GM19099 (cell line): ENCODE measurements around the gene PLCB1.

ENCODE experiments used
- POLR2A ChIP-seq: IDR thresholded peaks from 3 replicates; pipeline ENCODE4 v1.6.1; 2011; ENCODE audit warnings: low read depth; ENCODE audit not compliant: insufficient read length; ENCODE audit errors: extremely low read depth

PLCB1 gene

GRCh38 chr20:8805737-8806442 is 673.8 kb downstream of the PLCB1 start:
- no peak for TF ChIP-seq POLR2A

- TF ChIP-seq POLR2A = no peak
Observed at GRCh38 chr20:8807480-8808201, 675.6 kb downstream of the PLCB1 start.

- no peak for TF ChIP-seq POLR2A
Observed at GRCh38 chr20:8808202-8808535, 676.1 kb downstream of the PLCB1 start.

GRCh38 chr20:8809107-8809953 is 677.3 kb downstream of the PLCB1 start:
- no peak for TF ChIP-seq POLR2A

- no peak for TF ChIP-seq POLR2A
Observed at GRCh38 chr20:8811801-8812594, 679.9 kb downstream of the PLCB1 start.

- TF ChIP-seq POLR2A = no peak
Observed at GRCh38 chr20:8812817-8813216, 680.8 kb downstream of the PLCB1 start.

GRCh38 chr20:8815208-8815607 is 683.1 kb downstream of the PLCB1 start:
- no peak for TF ChIP-seq POLR2A

GRCh38 chr20:8829256-8829655 is 697.2 kb downstream of the PLCB1 start:
- TF ChIP-seq POLR2A = no peak

GRCh38 chr20:8834851-8835250 is 702.8 kb downstream of the PLCB1 start:
- no peak for TF ChIP-seq POLR2A

GRCh38 chr20:8837396-8837795 is 705.3 kb downstream of the PLCB1 start:
- TF ChIP-seq POLR2A = no peak

GRCh38 chr20:8842525-8842924 is 710.5 kb downstream of the PLCB1 start:
- TF ChIP-seq POLR2A = no peak

GRCh38 chr20:8844179-8844578 is 712.1 kb downstream of the PLCB1 start:
- no peak for TF ChIP-seq POLR2A

- TF ChIP-seq POLR2A = no peak
Observed at GRCh38 chr20:8849990-8850389, 717.9 kb downstream of the PLCB1 start.

GRCh38 chr20:8851446-8851845 is 719.4 kb downstream of the PLCB1 start:
- no peak for TF ChIP-seq POLR2A

- no peak for TF ChIP-seq POLR2A
Observed at GRCh38 chr20:8853805-8854338, 721.8 kb downstream of the PLCB1 start.
